BLaER1 (cell line): ENCODE measurements around the gene VSIG4.
A peak's percentile ranks its signal among the peaks of the same experiment; 100 is the strongest.
"Not testable (repeated sequence)": the region's sequence is repeated elsewhere in the genome, so short reads cannot be mapped to it uniquely, and the experiment has no call there.

Experiments used
- H3K27ac ChIP-seq: shearing (Covaris generic); formaldehyde crosslinking; 2 replicates; pipeline ENCODE4 v1.8.1; 2022
- H3K27me3 ChIP-seq: shearing (Covaris generic); formaldehyde crosslinking; 2 replicates; pipeline ENCODE4 v1.8.1; 2022
- H3K36me3 ChIP-seq: shearing (Covaris generic); formaldehyde crosslinking; 2 replicates; pipeline ENCODE4 v1.8.1; 2022
- H3K4me1 ChIP-seq: shearing (Covaris generic); formaldehyde crosslinking; 2 replicates; pipeline ENCODE4 v1.8.1; 2022
- H3K4me2 ChIP-seq: shearing (Covaris generic); formaldehyde crosslinking; 2 replicates; pipeline ENCODE4 v1.8.1; 2022
- H3K4me3 ChIP-seq: shearing (Covaris generic); formaldehyde crosslinking; 2 replicates; pipeline ENCODE4 v1.8.1; 2022
- H3K9ac ChIP-seq: shearing (Covaris generic); formaldehyde crosslinking; 2 replicates; pipeline ENCODE4 v1.8.1; 2022
- H3K9me3 ChIP-seq: shearing (Covaris generic); formaldehyde crosslinking; 2 replicates; pipeline ENCODE4 v1.8.1; 2022
- H4K20me1 ChIP-seq: shearing (Covaris generic); formaldehyde crosslinking; 2 replicates; pipeline ENCODE4 v1.8.1; 2022
- Cebpa-rat ChIP-seq: shearing (Covaris generic); IDR thresholded peaks from 2 replicates; pipeline ENCODE4 v1.8.1; 2022

VSIG4 gene

GRCh38 chrX:65990702-65991101 lies 49.2 kb downstream of the VSIG4 start:
- TF ChIP-seq Cebpa-rat, result no peak
- Histone ChIP-seq H3K27me3 (peaks cover 11% of the 10 kb centered on the region; the same call in 1 of the 2 replicates), H3K9me3 (peaks cover 8% of the 10 kb centered on the region; the same call in 1 of the 2 replicates), H3K4me2 (no peak overlapping the region), H3K4me3 (no peak overlapping the region), H4K20me1 (no peaks in the 10 kb centered on the region), H3K9ac (no peak overlapping the region), H3K36me3 (no peaks in the 10 kb centered on the region), H3K27ac (no peak overlapping the region), H3K4me1 (0 out of 2 replicates have a peak, but pooled peaks cover 7% of the 10 kb centered on the region)

- H3K9ac ChIP-seq, result no peak overlapping the region
- 0 out of 2 replicates have a peak, but pooled peaks cover 7% of the 10 kb centered on the region for H3K4me1 ChIP-seq
- H3K9me3 ChIP-seq, result peaks cover 6% of the 10 kb centered on the region; the same call in 1 of the 2 replicates
- no peak for TF ChIP-seq Cebpa-rat
- no peaks in the 10 kb centered on the region for H3K36me3 ChIP-seq
- H3K27me3 ChIP-seq, result peaks cover 4% of the 10 kb centered on the region; the same call in 1 of the 2 replicates
- H4K20me1 ChIP-seq, result no peaks in the 10 kb centered on the region
- peak overlapping the region; percentile 38; the same call in 1 of the 2 replicates for H3K4me2 ChIP-seq
- H3K4me3 ChIP-seq, result no peak overlapping the region
- no peak overlapping the region for H3K27ac ChIP-seq
These were observed 52.1 kb downstream of the VSIG4 start for GRCh38 chrX:65987811-65988210.

GRCh38 chrX:65985922-65986588 lies 53.8 kb downstream of the VSIG4 start:
- no peak for TF ChIP-seq Cebpa-rat
- Histone ChIP-seq H4K20me1 (no peaks in the 10 kb centered on the region), H3K36me3 (no peaks in the 10 kb centered on the region)

GRCh38 chrX:65985211-65985610 lies 54.7 kb downstream of the VSIG4 start:
- no peak overlapping the region for H3K4me2 ChIP-seq
- no peaks in the 10 kb centered on the region for H3K9me3 ChIP-seq
- 0 out of 2 replicates have a peak, but pooled peaks cover 7% of the 10 kb centered on the region for H3K4me1 ChIP-seq
- TF ChIP-seq Cebpa-rat, result no peak
- H3K9ac ChIP-seq, result no peak overlapping the region
- no peak overlapping the region for H3K27ac ChIP-seq
- peaks cover 2% of the 10 kb centered on the region for H3K27me3 ChIP-seq
- no peak overlapping the region for H3K4me3 ChIP-seq
- H4K20me1 ChIP-seq, result no peaks in the 10 kb centered on the region
- H3K36me3 ChIP-seq, result no peaks in the 10 kb centered on the region

More at GRCh38 chrX:65985922-65986588, 53.8 kb downstream of the VSIG4 start:
- Histone ChIP-seq H3K4me3 (no peak overlapping the region), H3K27me3 (peaks cover 4% of the 10 kb centered on the region), H3K9me3 (no peaks in the 10 kb centered on the region), H3K27ac (no peak overlapping the region), H3K4me2 (no peak overlapping the region), H3K4me1 (0 out of 2 replicates have a peak, but pooled peaks cover 7% of the 10 kb centered on the region), H3K9ac (no peak overlapping the region)

DNA sequence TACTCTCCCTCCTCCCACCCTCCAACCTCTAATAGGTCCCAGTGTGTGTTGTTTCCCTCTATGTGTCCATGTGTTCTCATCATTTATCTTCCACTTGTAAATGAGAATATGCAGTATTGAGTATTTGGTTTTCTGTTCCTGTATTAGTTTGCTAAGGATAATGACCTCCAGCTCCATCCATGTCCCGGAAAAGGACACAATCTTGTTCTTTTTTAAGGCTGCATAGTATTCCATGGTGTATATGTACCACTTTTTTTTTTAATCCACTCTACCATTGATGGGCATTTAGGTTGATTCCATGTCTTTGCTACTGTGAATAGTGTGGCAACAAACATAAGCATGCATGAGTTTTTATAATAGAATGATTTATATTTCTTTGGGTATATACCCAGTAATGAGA lies 62.7 kb downstream of the VSIG4 start:
- H3K9ac ChIP-seq, H4K20me1 ChIP-seq, H3K27ac ChIP-seq, H3K4me3 ChIP-seq, H3K36me3 ChIP-seq, H3K4me1 ChIP-seq, H3K9me3 ChIP-seq, H3K4me2 ChIP-seq: not testable (repeated sequence)
- H3K27me3 ChIP-seq, result peaks cover 27% of the 10 kb centered on the region

DNA sequence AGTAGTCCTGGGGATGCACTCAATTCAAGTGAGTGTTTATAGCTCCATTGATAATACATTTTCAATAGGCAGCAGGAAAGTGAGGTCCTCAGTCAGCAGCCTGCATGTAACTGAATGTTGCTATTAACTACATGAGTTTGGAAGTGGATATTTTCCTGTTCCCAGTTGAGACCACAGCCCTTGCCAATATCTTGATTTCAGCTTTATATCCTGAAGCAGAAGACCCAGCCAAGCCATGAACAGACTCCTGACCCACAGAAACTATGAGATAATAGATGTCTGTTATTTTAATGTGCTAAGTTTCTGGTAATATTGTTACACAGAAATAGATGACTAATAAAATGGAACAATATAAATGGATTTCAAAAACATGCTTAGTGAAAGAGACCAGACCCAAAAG lies 63.7 kb downstream of the VSIG4 start:
- peaks cover 10% of the 10 kb centered on the region for H3K9me3 ChIP-seq
- H3K4me1 ChIP-seq, result no peaks in the 10 kb centered on the region
- H3K9ac ChIP-seq, result no peak overlapping the region
- no peak for TF ChIP-seq Cebpa-rat
- H3K36me3 ChIP-seq, result no peaks in the 10 kb centered on the region
- no peak overlapping the region for H3K4me3 ChIP-seq
- H3K27ac ChIP-seq, result no peak overlapping the region
- no peaks in the 10 kb centered on the region for H4K20me1 ChIP-seq
- H3K27me3 ChIP-seq, result peaks cover 37% of the 10 kb centered on the region
- H3K4me2 ChIP-seq, result no peak overlapping the region

- not testable (repeated sequence) for H3K27ac ChIP-seq, H3K9me3 ChIP-seq, H4K20me1 ChIP-seq, H3K4me3 ChIP-seq, H3K9ac ChIP-seq, H3K36me3 ChIP-seq, H3K4me1 ChIP-seq, H3K4me2 ChIP-seq
- peaks cover 44% of the 10 kb centered on the region for H3K27me3 ChIP-seq
These were observed 64.6 kb downstream of the VSIG4 start for GRCh38 chrX:65975161-65975751.
